ENCODE results near the gene GOLGA8S. TPM values are rescaled to one million over a fixed set of nuclear protein-coding genes. Genes with fewer than 3 reads are reported as not detected.
"Not testable (repeated sequence)": the region's sequence is repeated elsewhere in the genome, so short reads cannot be mapped to it uniquely, and the experiment has no call there.

Gene GOLGA8S, protein sequence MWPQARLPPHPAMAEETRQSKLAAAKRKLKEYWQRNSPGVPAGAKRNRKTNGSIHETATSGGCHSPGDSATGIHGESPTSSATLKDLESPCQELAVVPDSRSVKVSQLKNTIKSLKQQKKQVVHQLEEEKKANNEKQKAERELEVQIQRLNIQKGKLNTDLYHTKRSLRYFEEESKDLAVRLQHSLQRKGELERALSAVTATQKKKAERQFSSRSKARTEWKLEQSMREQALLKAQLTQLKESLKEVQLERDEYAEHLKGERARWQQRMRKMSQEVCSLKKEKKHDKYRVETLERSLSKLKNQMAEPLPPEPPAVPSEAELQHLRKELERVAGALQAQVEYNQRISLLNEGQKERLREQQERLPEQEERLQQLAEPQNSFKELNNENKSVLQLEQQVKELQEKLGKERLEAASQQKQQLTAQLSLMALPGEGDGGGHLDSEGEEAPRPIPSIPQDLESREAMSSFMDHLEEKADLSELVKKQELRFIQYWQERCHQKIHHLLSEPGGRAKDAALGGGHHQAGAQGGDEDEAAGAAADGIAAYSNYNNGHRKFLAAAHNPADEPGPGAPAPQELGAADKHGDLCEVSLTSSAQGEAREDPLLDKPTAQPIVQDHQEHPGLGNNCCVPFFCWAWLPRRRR
- total RNA-seq, result under 1 TPM; 0.44 to 0.63 TPM
- not detected for polyA plus RNA-seq
- 0 to 0.26 (median 0) reads per million in 6 experiments for total RNA-seq

DNA sequence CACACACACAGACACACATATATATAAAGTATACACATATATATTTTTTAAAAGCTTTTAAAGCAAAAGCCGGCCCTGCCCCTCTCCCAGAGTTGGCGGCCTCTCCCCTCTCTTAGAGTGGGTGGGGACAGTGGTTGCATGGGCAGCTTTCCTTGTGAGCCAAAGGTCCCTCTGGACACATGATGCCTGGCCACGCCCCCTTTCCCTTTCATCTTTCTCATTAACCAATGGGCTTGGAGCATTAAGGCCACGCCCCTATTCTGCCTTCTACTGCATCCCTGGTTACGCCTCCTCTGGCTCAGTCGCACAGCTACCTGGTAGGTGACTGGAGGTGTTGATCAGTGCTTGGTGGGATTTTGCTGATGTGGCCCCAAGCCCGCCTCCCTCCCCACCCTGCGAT is at the start of gene GOLGA8S:
TSS of gene GOLGA8S (plus strand) at position 301 of the 400 bp plus-strand sequence. CDS start at position 363, 62 bp downstream.
- DNase-seq, POLR2A ChIA-PET, H3K4me1 Mint-ChIP-seq, H3K27ac Mint-ChIP-seq, H3K9me3 Mint-ChIP-seq, ATAC-seq, H3K36me3 Mint-ChIP-seq, H3K27me3 Mint-ChIP-seq, H3K4me3 Mint-ChIP-seq: not testable (repeated sequence)

DNA sequence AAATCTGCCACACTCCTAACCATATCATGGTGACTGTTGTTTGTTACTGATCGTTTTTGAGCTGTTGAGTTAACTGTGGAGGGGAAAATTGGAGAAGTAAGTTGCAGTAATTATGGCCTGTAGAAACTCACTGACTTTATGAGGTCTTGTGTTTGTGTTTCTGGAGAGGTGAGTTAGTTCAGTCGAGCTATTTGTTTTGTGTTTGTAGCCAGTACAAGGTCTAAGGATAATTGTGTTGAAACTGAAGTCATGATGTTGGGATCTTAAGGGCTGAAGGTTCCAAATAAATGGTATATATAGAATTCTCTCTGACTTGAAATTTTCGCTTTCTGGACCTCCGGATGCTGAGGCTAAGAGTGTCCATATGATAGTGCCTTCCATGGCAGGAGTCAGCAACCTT is 49.7 kb upstream of the GOLGA8S start:
- ATAC-seq, H3K27me3 Mint-ChIP-seq, H3K9me3 Mint-ChIP-seq, DNase-seq, POLR2A ChIA-PET: not testable (repeated sequence)
- peaks cover 20 to 46% (median 34%) of the 10 kb centered on the region in 4 donors for H3K4me1 Mint-ChIP-seq
- peak overlapping the region in 9 of 10 donors; percentile 9 to 91 (median 72) for H3K27ac Mint-ChIP-seq
- H3K36me3 Mint-ChIP-seq, result peaks cover 0 to 32% (median 6%) of the 10 kb centered on the region in 3 donors
- H3K4me3 Mint-ChIP-seq, result peak overlapping the region; percentile 85 to 93 (median 91)

DNA sequence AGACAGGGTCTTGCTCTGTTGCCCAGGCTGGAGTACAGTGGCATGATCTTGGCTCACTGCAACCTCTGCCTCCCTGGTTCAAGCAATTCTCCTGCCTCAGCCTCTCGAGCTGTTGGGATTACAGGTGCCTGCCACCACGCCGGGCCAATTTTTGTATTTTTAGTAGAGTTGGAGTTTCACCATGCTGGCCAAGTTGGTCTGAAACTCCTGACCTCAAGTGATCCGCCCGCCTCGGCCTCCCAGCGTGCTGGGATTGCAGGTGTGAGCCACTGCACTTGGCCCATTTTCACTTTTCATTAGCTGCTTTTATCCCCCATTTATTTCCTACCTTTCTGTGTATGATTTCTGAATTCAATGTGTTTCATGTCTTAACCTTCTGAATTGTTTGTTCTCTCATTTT is 48.6 kb upstream of the GOLGA8S start:
- ATAC-seq, DNase-seq, POLR2A ChIA-PET, H3K27me3 Mint-ChIP-seq, H3K9me3 Mint-ChIP-seq: not testable (repeated sequence)
- Mint-ChIP-seq H3K4me3 (peak overlapping the region in 8 of 10 donors; percentile 21 to 92 (median 56)), H3K27ac (peak overlapping the region in 4 of 10 donors; percentile 8 to 88 (median 40)), H3K36me3 (peaks cover 0 to 42% (median 6%) of the 10 kb centered on the region in 3 donors), H3K4me1 (peaks cover 20 to 46% (median 34%) of the 10 kb centered on the region in 4 donors)

DNA sequence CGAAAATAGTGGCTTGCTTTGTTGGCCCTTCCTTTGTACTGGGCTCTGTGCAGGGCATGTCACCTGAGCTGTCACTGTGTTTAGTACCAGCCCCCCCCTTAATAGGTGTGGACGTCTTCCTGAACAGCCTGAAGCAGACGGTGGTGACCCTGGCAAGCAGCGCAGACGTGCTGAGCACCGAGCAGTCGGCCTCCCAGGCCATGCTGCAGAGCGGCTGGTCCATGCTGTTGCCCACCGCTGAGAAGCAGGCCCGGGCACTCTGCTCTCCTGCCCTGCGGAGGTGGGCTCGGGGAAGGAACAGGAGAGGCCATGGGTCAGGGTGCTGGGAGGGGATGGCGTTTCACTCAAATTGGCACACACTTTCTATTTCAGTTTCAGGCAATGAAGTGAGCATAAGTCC is 43.3 kb upstream of the GOLGA8S start:
- H3K9me3 Mint-ChIP-seq, ATAC-seq: not testable (repeated sequence)

DNA sequence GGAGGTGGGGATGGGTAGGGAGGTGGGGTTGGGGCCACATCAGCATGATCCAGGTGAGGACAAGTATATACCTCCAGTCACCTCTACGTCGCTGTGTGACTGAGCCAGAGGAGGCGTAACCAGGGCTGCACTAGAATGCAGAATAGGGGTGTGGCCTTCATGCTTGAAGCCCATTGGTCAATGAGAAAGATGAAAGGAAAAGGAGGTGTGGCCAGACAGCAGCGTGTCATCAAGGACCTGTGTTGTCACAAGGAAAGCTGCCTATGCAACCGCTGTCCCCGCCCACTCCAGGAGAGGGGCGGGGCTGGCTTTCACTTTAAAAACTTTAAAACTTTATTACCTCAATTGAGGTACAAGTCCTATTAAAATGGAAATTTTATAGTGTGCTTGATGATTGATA is 20.5 kb upstream of the GOLGA8S start, which contains the start of gene GOLGA6L26:
TSS of gene GOLGA6L26 (minus strand) at position 101 of the 400 bp plus-strand sequence. CDS start at position 40, 61 bp downstream.
- H3K27me3 Mint-ChIP-seq, H3K4me3 Mint-ChIP-seq, H3K4me1 Mint-ChIP-seq, DNase-seq, POLR2A ChIA-PET, H3K36me3 Mint-ChIP-seq, H3K9me3 Mint-ChIP-seq, ATAC-seq, H3K27ac Mint-ChIP-seq: not testable (repeated sequence)

More for the DNA sequence above, 43.3 kb upstream of the GOLGA8S start:
- DNase-seq, H3K27me3 Mint-ChIP-seq, POLR2A ChIA-PET, H3K27ac Mint-ChIP-seq, H3K4me3 Mint-ChIP-seq: not testable (repeated sequence)
- peaks cover 8 to 23% (median 17%) of the 10 kb centered on the region in 4 donors for H3K4me1 Mint-ChIP-seq
- H3K36me3 Mint-ChIP-seq, result peaks cover 0 to 45% (median 9%) of the 10 kb centered on the region in 3 donors

DNA sequence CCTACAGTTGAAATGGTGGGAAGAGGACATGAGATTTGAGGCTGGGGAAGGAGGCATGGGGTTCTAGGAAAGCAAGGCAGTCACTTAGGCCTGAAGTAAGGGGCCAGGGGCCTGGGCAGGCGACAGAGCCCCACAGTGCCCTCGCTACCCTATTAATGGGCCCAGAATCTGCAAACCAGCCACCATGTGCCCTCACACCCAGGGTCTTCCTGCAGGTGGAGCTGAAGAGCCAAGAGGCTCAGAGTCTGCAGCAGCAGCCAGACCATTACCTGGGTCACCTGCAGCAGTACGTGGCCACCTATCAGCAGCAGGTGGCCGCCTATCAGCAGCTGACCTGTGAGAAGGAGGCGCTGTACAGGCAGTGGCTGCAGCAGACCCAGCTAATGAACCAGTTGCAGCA is 8.1 kb downstream of the GOLGA8S start:
- H3K27me3 Mint-ChIP-seq, H3K36me3 Mint-ChIP-seq, POLR2A ChIA-PET, ATAC-seq, H3K4me1 Mint-ChIP-seq, H3K4me3 Mint-ChIP-seq, H3K27ac Mint-ChIP-seq, DNase-seq, H3K9me3 Mint-ChIP-seq: not testable (repeated sequence)

DNA sequence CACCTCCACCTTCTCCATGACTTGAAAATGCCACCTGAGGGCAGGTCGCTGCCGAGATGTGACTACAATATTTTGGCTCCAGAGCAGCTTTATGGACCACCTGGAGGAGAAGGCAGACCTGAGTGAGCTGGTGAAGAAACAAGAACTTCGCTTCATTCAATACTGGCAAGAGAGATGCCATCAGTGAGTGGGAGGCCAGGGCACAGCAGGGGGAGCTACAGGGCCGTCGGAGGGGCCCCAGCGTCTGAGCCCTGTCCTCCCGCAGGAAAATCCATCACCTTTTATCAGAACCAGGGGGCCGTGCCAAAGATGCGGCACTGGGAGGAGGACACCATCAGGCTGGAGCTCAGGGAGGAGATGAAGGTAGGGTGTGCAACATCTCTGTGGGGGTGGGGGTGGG is 9.7 kb downstream of the GOLGA8S start:
- H3K36me3 Mint-ChIP-seq, H3K27ac Mint-ChIP-seq, ATAC-seq, POLR2A ChIA-PET, H3K9me3 Mint-ChIP-seq, DNase-seq, H3K4me3 Mint-ChIP-seq, H3K27me3 Mint-ChIP-seq, H3K4me1 Mint-ChIP-seq: not testable (repeated sequence)

DNA sequence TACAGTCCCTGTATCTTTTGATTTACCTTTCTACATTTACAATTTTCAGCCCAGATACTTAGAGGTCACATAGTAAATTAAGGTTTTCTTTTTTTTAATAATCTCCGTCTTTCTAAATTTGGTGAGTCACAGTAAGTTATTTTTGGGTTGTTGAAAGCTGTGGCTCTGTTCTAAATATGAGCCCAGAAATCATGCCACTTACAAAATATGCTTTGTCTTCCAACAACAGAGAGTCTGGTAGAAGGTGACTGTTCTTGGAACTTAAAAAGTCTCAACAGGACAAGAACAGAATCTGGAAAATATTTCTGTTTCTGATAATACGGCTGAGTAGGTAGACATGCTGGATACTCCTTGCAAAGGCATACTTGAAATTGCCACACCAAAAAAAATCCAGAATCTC is 16.0 kb downstream of the GOLGA8S start:
- POLR2A ChIA-PET, result no interaction called here
- ATAC-seq, result no peak
- H3K27me3 Mint-ChIP-seq, result peaks cover 0 to 1% (median 0%) of the 10 kb centered on the region in 5 donors

DNA sequence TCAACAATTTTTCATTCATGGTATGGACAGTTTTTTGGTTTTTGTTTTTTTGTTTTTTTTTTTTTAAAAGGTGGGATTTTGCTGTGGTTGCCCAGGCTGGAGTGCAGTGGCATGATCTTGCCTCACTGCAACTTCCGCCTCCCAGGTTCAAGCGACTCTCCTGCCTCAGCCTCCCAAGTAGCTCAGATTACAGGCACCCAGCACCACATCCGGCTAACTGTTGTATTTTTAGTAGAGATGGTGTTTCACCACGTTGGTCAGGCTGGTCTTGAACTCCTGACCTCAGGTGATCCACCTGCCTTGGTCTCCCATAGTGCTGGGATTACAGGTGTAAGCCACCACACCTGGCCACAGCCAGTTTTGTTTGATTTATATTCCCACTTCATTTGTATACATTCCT is 16.6 kb downstream of the GOLGA8S start:
- H3K27ac Mint-ChIP-seq, H3K36me3 Mint-ChIP-seq, DNase-seq, H3K27me3 Mint-ChIP-seq, ATAC-seq, H3K9me3 Mint-ChIP-seq, POLR2A ChIA-PET, H3K4me1 Mint-ChIP-seq, H3K4me3 Mint-ChIP-seq: not testable (repeated sequence)

More for the DNA sequence above, 16.0 kb downstream of the GOLGA8S start:
- H3K9me3 Mint-ChIP-seq, result no peaks in the 10 kb centered on the region
- no peaks in the 10 kb centered on the region for H3K36me3 Mint-ChIP-seq
- no peak for DNase-seq
- H3K27ac Mint-ChIP-seq, result no peak overlapping the region
- H3K4me3 Mint-ChIP-seq, result no peak overlapping the region
- no peaks in the 10 kb centered on the region for H3K4me1 Mint-ChIP-seq

DNA sequence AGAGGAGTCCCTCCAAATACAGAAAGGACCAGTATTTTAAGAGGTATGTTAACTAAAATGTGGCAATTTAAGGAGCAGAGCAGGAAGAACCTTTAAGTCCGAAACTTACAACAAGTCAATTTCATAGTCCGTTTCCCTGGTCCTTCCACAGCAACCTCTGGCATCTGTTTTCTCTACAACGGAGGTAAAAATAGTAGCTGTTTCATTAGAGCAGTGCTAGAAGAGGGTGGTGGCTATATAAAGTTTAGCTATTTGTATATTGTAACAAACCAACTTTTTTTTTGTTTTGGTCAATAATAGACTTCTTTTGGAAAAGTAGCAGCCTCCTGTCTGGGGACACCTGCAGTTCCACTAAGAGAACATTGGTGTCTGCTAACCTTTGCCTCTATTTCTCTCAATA is 17.3 kb downstream of the GOLGA8S start:
- H3K4me1 Mint-ChIP-seq, H3K4me3 Mint-ChIP-seq, H3K36me3 Mint-ChIP-seq, H3K27me3 Mint-ChIP-seq, DNase-seq, ATAC-seq, POLR2A ChIA-PET, H3K27ac Mint-ChIP-seq, H3K9me3 Mint-ChIP-seq: not testable (repeated sequence)

DNA sequence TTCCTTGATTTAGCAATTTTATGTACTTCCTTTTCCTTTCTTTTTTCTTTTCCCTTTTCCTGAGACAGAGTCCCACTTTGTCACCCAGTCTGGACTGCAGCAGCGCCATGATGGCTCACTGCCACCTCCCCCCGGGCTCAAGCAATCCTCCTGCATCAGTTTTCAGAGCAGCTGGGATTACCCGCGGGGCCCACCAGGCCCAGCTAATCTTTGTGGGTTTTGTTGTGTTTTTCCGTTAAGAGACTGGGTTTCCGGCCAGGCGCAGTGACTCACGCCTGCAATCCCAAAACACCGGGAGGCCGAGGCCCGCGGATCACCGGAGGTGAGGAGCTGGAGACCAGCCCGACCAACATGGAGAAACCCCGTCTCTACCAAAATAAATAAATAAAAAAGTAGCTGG is 17.7 kb downstream of the GOLGA8S start:
- DNase-seq, result no peak
- ATAC-seq, result no peak
- Mint-ChIP-seq H3K36me3 (no peaks in the 10 kb centered on the region), H3K27me3 (peaks cover 0 to 1% (median 0%) of the 10 kb centered on the region in 5 donors), H3K27ac (no peak overlapping the region), H3K4me1 (no peaks in the 10 kb centered on the region), H3K9me3 (no peaks in the 10 kb centered on the region), H3K4me3 (no peak overlapping the region)
- POLR2A ChIA-PET, result no interaction called here

DNA sequence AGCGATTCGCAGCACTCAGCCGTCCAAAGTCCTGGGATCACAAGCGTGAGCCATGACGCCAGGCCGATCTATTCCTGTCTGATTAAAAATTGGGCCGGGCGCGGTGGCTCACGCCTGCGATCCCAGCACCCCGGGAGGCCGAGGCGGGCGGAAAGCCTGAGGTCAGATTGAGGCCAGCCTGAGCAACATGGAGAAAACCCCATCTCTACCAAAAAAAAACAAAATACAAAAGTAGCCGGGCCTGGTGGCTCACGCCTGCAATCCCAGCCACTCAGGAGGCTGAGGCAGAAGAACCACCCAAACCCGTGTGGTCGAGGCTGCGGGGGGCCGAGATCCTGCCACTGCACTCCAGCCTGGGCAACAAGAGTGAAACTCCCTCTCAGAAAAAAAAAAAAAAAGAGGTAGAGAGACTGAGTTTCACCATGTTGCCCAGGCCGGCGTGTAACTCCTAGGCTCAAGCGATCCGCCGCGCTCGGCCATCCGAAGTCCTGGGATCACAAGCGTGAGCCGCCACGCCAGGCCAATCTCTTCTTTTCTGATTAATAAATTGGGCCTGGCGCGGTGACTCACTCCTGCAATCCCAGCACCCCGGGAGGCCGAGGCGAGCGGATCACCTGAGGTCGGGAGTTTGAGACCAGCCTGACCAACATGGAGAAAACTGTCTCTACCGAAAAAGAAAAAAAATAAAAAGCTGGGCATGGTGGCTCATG is 18.5 kb downstream of the GOLGA8S start:
- H3K27me3 Mint-ChIP-seq, H3K4me1 Mint-ChIP-seq, H3K4me3 Mint-ChIP-seq, DNase-seq, H3K27ac Mint-ChIP-seq, POLR2A ChIA-PET, H3K9me3 Mint-ChIP-seq, H3K36me3 Mint-ChIP-seq, ATAC-seq: not testable (repeated sequence)

DNA sequence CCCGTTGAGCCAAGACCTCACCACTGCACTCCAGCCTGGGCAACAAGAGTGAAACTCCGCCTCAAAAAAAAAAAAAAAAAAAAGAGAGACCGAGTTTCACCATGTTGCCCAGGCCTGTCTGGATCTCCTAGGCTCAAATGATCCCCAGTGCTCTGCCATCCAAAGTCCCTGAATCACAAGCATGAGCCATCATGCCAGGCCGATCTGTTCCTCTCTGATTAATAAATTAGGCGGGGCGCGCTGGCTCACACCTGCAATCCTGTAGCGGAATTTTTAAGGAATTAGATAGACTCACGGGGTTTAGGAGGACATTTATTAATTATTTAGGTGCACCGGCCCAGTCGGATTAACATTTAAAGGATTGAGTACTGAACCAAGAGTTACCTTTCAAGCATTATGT is 19.7 kb downstream of the GOLGA8S start:
- ATAC-seq, H3K4me1 Mint-ChIP-seq, H3K9me3 Mint-ChIP-seq, POLR2A ChIA-PET, H3K27ac Mint-ChIP-seq, DNase-seq, H3K27me3 Mint-ChIP-seq, H3K4me3 Mint-ChIP-seq, H3K36me3 Mint-ChIP-seq: not testable (repeated sequence)

Measured in naive thymus-derived CD8-positive, alpha-beta T cell (primary cell).